ENCODE results near the gene ATF1. TPM values are rescaled to one million over a fixed set of nuclear protein-coding genes. Genes with fewer than 3 reads are reported as not detected.
A peak's percentile ranks its signal among the peaks of the same experiment; 100 is the strongest.
"Not testable (repeated sequence)": the region's sequence is repeated elsewhere in the genome, so short reads cannot be mapped to it uniquely, and the experiment has no call there.

The ATF1 gene
- total RNA-seq, 1 donor from 2014 or later: 30.3 TPM

DNA sequence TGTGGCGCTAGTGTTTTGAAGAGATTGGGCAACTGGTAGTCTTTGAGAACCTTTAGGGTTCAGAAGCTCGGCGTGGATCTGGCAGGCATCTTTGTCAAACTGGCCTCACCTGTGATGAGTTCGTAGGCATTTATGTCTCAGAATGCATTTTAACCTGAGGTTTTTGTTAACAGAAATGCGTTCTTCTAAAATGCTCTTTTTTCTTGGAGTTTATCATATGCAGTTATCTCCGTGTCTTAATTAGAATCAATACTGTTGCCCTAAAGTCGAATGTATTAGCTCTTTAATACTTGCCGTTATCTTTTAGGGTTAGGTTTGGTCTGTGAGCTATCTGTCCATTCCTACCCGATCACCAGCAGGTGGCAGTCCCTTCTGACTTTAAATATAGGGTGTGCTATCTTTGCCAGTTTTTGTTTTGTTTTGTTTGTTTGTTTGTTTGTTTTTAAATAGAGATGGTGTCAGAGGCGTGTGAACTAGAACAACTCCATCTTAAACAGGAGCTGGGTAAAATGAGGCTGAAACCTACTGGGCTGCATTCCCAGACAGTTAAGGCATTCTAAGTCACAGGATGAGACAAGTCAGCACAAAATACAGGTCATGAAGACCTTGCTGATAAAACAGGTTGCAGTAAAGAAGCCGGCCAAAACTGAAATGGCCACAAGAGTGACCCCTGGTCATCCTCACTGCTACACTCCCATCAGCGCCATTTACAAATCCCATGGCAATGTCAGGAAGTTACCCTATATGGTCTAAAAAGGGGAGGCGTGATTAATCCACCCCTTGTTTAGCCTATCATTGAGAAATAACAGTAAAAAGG lies 1.4 kb downstream of the ATF1 start:
- DNase-seq (ENCODE audit: extremely low spot score, unreplicated experiment): no peak
- TF ChIP-seq, protein P1, sequence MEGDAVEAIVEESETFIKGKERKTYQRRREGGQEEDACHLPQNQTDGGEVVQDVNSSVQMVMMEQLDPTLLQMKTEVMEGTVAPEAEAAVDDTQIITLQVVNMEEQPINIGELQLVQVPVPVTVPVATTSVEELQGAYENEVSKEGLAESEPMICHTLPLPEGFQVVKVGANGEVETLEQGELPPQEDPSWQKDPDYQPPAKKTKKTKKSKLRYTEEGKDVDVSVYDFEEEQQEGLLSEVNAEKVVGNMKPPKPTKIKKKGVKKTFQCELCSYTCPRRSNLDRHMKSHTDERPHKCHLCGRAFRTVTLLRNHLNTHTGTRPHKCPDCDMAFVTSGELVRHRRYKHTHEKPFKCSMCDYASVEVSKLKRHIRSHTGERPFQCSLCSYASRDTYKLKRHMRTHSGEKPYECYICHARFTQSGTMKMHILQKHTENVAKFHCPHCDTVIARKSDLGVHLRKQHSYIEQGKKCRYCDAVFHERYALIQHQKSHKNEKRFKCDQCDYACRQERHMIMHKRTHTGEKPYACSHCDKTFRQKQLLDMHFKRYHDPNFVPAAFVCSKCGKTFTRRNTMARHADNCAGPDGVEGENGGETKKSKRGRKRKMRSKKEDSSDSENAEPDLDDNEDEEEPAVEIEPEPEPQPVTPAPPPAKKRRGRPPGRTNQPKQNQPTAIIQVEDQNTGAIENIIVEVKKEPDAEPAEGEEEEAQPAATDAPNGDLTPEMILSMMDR (IDR thresholded peaks at IDR 0.05): peak; percentile 73
- Mint-ChIP-seq H3K4me1 (ENCODE audit: unreplicated experiment) (peaks cover 34% of the 10 kb centered on the region), H3K4me3 (ENCODE audit: unreplicated experiment) (peak overlapping the region; percentile 86), H3K27me3 (ENCODE audit: unreplicated experiment) (no peaks in the 10 kb centered on the region), H3K36me3 (ENCODE audit: unreplicated experiment) (no peaks in the 10 kb centered on the region), H3K27ac (ENCODE audit: unreplicated experiment) (peak overlapping the region; percentile 71), H3K9me3 (ENCODE audit: unreplicated experiment) (no peaks in the 10 kb centered on the region)

DNA sequence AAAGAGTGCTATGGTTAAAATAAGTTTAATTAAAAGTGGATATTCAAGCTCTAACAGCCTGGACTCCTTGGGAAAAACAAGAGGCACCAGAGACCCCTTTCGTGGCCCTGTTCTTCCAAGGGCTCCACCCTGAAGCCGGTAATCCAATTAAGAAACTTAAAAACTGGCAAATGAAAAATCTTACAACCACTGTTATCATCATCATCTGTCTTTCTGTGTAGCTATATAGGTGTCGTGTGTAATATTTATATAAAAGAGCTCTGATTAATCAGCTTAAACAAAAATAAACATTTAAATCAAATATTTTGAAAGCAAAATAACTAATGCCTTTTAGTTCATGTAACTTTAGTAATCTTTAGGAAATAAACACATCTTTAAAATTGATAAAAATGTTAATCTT lies 4.5 kb downstream of the ATF1 start:
- DNase-seq (ENCODE audit: extremely low spot score, unreplicated experiment): peak; percentile 10
- Mint-ChIP-seq H3K4me3 (ENCODE audit: unreplicated experiment) (no peak overlapping the region), H3K27me3 (ENCODE audit: unreplicated experiment) (no peaks in the 10 kb centered on the region), H3K9me3 (ENCODE audit: unreplicated experiment) (no peaks in the 10 kb centered on the region), H3K36me3 (ENCODE audit: unreplicated experiment) (peaks cover 11% of the 10 kb centered on the region), H3K4me1 (ENCODE audit: unreplicated experiment) (peaks cover 22% of the 10 kb centered on the region), H3K27ac (ENCODE audit: unreplicated experiment) (no peak overlapping the region)
- TF ChIP-seq, protein P1 (IDR thresholded peaks at IDR 0.05): no peak

DNA sequence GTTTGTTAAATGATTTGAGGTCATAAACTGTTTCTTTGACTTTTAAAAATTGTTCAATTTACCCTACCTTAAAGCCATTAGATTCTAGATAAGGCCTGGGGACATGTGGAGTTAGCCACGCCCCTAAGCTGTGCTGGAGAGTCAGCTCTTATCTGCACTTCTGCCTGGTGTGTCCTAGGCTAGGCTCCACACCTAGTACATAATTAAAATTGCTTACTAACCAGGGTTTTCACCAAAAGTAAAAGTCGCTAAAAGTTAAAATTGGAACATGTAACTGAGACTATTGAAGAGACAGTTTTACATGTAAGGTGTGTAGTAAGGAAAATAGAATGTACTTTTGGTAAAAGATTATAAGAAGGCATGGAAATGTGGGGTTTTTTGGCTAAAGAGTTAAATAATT lies 4.9 kb downstream of the ATF1 start:
- not testable (repeated sequence) for DNase-seq (ENCODE audit: extremely low spot score, unreplicated experiment); H3K4me3 Mint-ChIP-seq (ENCODE audit: unreplicated experiment); H3K27ac Mint-ChIP-seq (ENCODE audit: unreplicated experiment); H3K27me3 Mint-ChIP-seq (ENCODE audit: unreplicated experiment); H3K9me3 Mint-ChIP-seq (ENCODE audit: unreplicated experiment)
- Mint-ChIP-seq H3K36me3 (ENCODE audit: unreplicated experiment) (peaks cover 11% of the 10 kb centered on the region), H3K4me1 (ENCODE audit: unreplicated experiment) (peaks cover 20% of the 10 kb centered on the region)

DNA sequence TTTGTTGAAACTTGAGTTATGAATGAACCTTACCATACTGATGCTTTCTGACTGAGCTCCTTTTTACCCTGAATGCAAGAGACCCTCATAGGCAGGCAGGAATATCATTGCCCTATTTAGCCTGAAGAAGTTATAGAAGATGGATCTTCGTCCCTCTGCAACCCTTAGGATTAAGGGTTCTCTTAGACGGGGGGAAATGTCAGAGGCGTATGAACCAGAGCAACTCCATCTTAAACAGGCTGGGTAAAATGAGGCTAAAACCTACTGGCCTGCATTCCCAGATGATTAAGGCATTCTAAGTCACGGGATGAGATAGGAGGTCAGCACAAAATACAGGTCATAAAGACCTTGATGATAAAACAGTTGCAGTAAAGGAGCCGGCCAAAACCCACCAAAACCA lies 7.5 kb downstream of the ATF1 start:
- DNase-seq (ENCODE audit: extremely low spot score, unreplicated experiment): no peak
- Mint-ChIP-seq H3K27ac (ENCODE audit: unreplicated experiment) (no peak overlapping the region), H3K4me3 (ENCODE audit: unreplicated experiment) (no peak overlapping the region), H3K27me3 (ENCODE audit: unreplicated experiment) (no peaks in the 10 kb centered on the region), H3K4me1 (ENCODE audit: unreplicated experiment) (peaks cover 8% of the 10 kb centered on the region), H3K9me3 (ENCODE audit: unreplicated experiment) (no peaks in the 10 kb centered on the region), H3K36me3 (ENCODE audit: unreplicated experiment) (peaks cover 11% of the 10 kb centered on the region)
- TF ChIP-seq, protein P1 (IDR thresholded peaks at IDR 0.05): no peak

DNA sequence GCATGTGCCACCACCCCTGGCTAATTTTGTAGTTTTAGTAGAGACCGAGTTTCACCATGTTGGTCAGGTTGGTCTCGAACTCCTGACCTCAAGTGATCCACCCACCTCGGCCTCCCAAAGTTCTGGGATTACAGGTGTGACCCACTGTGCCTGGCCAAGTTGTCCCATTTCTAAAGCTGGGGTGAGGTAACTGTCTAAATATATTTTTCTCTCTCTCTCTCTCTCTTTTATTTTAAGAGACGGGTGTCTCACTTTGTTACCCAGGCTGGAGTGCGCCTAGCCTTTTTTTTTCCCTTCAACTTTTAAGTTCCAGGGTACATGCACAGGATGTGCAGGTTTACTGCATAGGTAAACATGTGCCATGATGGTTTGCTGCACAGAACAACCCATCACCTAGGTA lies 8.6 kb downstream of the ATF1 start:
- H3K9me3 Mint-ChIP-seq (ENCODE audit: unreplicated experiment): no peaks in the 10 kb centered on the region
- H3K4me1 Mint-ChIP-seq (ENCODE audit: unreplicated experiment): peaks cover 7% of the 10 kb centered on the region
- peaks cover 11% of the 10 kb centered on the region for H3K36me3 Mint-ChIP-seq (ENCODE audit: unreplicated experiment)
- no peak overlapping the region for H3K27ac Mint-ChIP-seq (ENCODE audit: unreplicated experiment)
- no peak overlapping the region for H3K4me3 Mint-ChIP-seq (ENCODE audit: unreplicated experiment)
- peak; percentile 3 for DNase-seq (ENCODE audit: extremely low spot score, unreplicated experiment)
- H3K27me3 Mint-ChIP-seq (ENCODE audit: unreplicated experiment): no peaks in the 10 kb centered on the region
- TF ChIP-seq, protein P1 (IDR thresholded peaks at IDR 0.05): no peak

Measured in osteocyte (in vitro differentiated cells).